H9 (cell line): ENCODE results near the gene CHN2. TPM values are rescaled to one million over a fixed set of nuclear protein-coding genes. Genes with fewer than 3 reads are reported as not detected.

ENCODE experiments used
- DNase-seq: peaks from one replicate; pipeline ENCODE4 v3.0.0-alpha.2; 2017
- H2AFZ ChIP-seq: one replicate; pipeline ENCODE4 v1.6.1; 2013; ENCODE audit warnings: mild to moderate bottlenecking, low read length, control low read depth, moderate library complexity
- H2AK5ac ChIP-seq: 2 replicates; pipeline ENCODE4 v1.6.1; 2013; ENCODE audit warnings: low read length, control low read depth, mixed read lengths; ENCODE audit not compliant: insufficient read length
- H2BK120ac ChIP-seq: one replicate; pipeline ENCODE4 v1.6.1; 2013; ENCODE audit warnings: low read depth, mild to moderate bottlenecking, low read length, control low read depth, inconsistent platforms; ENCODE audit not compliant: poor library complexity, severe bottlenecking
- H2BK12ac ChIP-seq: 2 replicates; pipeline ENCODE4 v1.6.1; 2013; ENCODE audit warnings: low read length, control low read depth, mixed read lengths, low read depth; ENCODE audit not compliant: insufficient read length
- H2BK15ac ChIP-seq: 2 replicates; pipeline ENCODE4 v1.6.1; 2013; ENCODE audit warnings: low read depth, low read length, control low read depth
- H2BK20ac ChIP-seq: one replicate; pipeline ENCODE4 v1.6.1; 2013; ENCODE audit warnings: low read depth, mild to moderate bottlenecking, low read length, control low read depth, inconsistent platforms; ENCODE audit not compliant: poor library complexity, severe bottlenecking
- H2BK5ac ChIP-seq: 2 replicates; pipeline ENCODE4 v1.6.1; 2013; ENCODE audit warnings: low read length, control low read depth, mixed read lengths; ENCODE audit not compliant: insufficient read length
- H3K14ac ChIP-seq: 2 replicates; pipeline ENCODE4 v1.6.1; 2013; ENCODE audit warnings: low read length, control low read depth; ENCODE audit not compliant: insufficient read depth
- H3K18ac ChIP-seq: 2 replicates; pipeline ENCODE4 v1.6.1; 2013; ENCODE audit warnings: low read depth, mild to moderate bottlenecking, mixed read lengths, low read length, control low read depth; ENCODE audit not compliant: insufficient read length
- H3K23ac ChIP-seq: 2 replicates; pipeline ENCODE4 v1.6.1; 2013; ENCODE audit warnings: low read length, control low read depth, mixed read lengths, low read depth; ENCODE audit not compliant: insufficient read length
- H3K23me2 ChIP-seq: 2 replicates; pipeline ENCODE4 v1.6.1; 2013; ENCODE audit warnings: low read depth, mild to moderate bottlenecking, mixed read lengths, low read length, control low read depth; ENCODE audit not compliant: insufficient read length, poor library complexity, severe bottlenecking
- H3K27ac ChIP-seq: 2 replicates; pipeline ENCODE4 v1.5.1; 2013; ENCODE audit warnings: low read length, control low read depth, mixed read lengths, low read depth; ENCODE audit not compliant: insufficient read length
- H3K27me3 ChIP-seq: 2 replicates; pipeline ENCODE4 v1.6.1; 2013; ENCODE audit warnings: low read length, control low read depth, inconsistent platforms; ENCODE audit not compliant: insufficient read depth
- H3K4ac ChIP-seq: 2 replicates; pipeline ENCODE4 v1.6.1; 2013; ENCODE audit warnings: low read depth, mild to moderate bottlenecking, control low read depth, inconsistent platforms, low read length, moderate library complexity
- H3K4me1 ChIP-seq: 2 replicates; pipeline ENCODE4 v1.6.1; 2013; ENCODE audit warnings: low read length, control low read depth, inconsistent platforms; ENCODE audit not compliant: insufficient read depth
- H3K4me2 ChIP-seq: 2 replicates; pipeline ENCODE4 v1.6.1; 2013; ENCODE audit warnings: low read length, control low read depth, mixed read lengths; ENCODE audit not compliant: insufficient read length, insufficient read depth
- H3K56ac ChIP-seq: 2 replicates; pipeline ENCODE4 v1.6.1; 2013; ENCODE audit warnings: low read depth, mild to moderate bottlenecking, mixed read lengths, low read length, control low read depth; ENCODE audit not compliant: insufficient read length
- H3K79me1 ChIP-seq: 2 replicates; pipeline ENCODE4 v1.6.1; 2013; ENCODE audit warnings: low read depth, mild to moderate bottlenecking, moderate library complexity, low read length, control low read depth, inconsistent platforms; ENCODE audit not compliant: insufficient read depth, poor library complexity, severe bottlenecking
- H3K79me2 ChIP-seq: 2 replicates; pipeline ENCODE4 v1.6.1; 2013; ENCODE audit warnings: low read length, control low read depth, inconsistent platforms; ENCODE audit not compliant: insufficient read depth
- H3K9ac ChIP-seq: 2 replicates; pipeline ENCODE4 v1.6.1; 2013; ENCODE audit warnings: low read length, control low read depth, mixed read lengths; ENCODE audit not compliant: insufficient read length; ENCODE audit errors: extremely low read depth
- H3K9me3 ChIP-seq: one replicate; pipeline ENCODE4 v1.6.1; 2013; ENCODE audit warnings: low read depth, low read length, inconsistent platforms; ENCODE audit not compliant: control insufficient read depth
- H3T11ph ChIP-seq: one replicate; pipeline ENCODE4 v1.6.1; 2013; ENCODE audit warnings: mild to moderate bottlenecking, low read length, control low read depth, inconsistent platforms
- H4K20me1 ChIP-seq: one replicate; pipeline ENCODE4 v1.6.1; 2013; ENCODE audit not compliant: control insufficient read depth, insufficient read length, insufficient read depth
- H4K5ac ChIP-seq: 2 replicates; pipeline ENCODE4 v1.6.1; 2013; ENCODE audit warnings: low read depth, mild to moderate bottlenecking, mixed read lengths, low read length, control low read depth; ENCODE audit not compliant: insufficient read length
- H4K8ac ChIP-seq: replicated peaks from 2 replicates; pipeline ENCODE4 v1.6.1; 2013; ENCODE audit warnings: low read length, control low read depth, mixed read lengths, low read depth; ENCODE audit not compliant: insufficient read length
- H4K91ac ChIP-seq: 2 replicates; pipeline ENCODE4 v1.6.1; 2013; ENCODE audit warnings: low read depth, mild to moderate bottlenecking, moderate library complexity, mixed read lengths, low read length, control low read depth; ENCODE audit not compliant: insufficient read length
- H3K27ac Mint-ChIP-seq, 3 experiments: 2 replicates in 2 of 3; 3 replicates in 1 of 3; pipeline ENCODE4 v1.8.0; 2020 to 2021; ENCODE audit warnings: mixed read lengths in 3 of 3, mild to moderate bottlenecking in 1 of 3, moderate library complexity in 1 of 3
- H3K27me3 Mint-ChIP-seq: 2 replicates; pipeline ENCODE4 v1.8.0; 2021; ENCODE audit warnings: low read depth, mild to moderate bottlenecking, moderate library complexity, mixed read lengths
- H3K36me3 Mint-ChIP-seq, 3 experiments: 2 replicates in 2 of 3; 3 replicates in 1 of 3; pipeline ENCODE4 v1.8.0; 2020 to 2021; ENCODE audit warnings: low read depth in 3 of 3, mixed read lengths in 3 of 3; ENCODE audit not compliant: insufficient read depth in 1 of 3
- H3K4me1 Mint-ChIP-seq, 2 experiments: 2 replicates each; pipeline ENCODE4 v1.8.0; 2020; ENCODE audit warnings: mixed read lengths in 2 of 2
- H3K4me3 Mint-ChIP-seq, 2 experiments: 2 replicates in 1 of 2; 3 replicates in 1 of 2; pipeline ENCODE4 v1.8.0; 2020 to 2021; ENCODE audit warnings: mild to moderate bottlenecking in 2 of 2, mixed read lengths in 2 of 2, moderate library complexity in 1 of 2
- H3K9me3 Mint-ChIP-seq, 2 experiments: 2 replicates in 1 of 2; 3 replicates in 1 of 2; pipeline ENCODE4 v1.8.0; 2020; ENCODE audit warnings: mild to moderate bottlenecking in 2 of 2, mixed read lengths in 2 of 2, moderate library complexity in 1 of 2
- CTCF ChIP-seq: fragments of 200-600 bp; sonication (generic); conservative IDR thresholded peaks from 3 replicates; pipeline ENCODE4 v1.8.0; 2021; ENCODE audit warnings: antibody characterized with exemption, mild to moderate bottlenecking
- WGBS: extraction: QIAGEN DNeasy Blood & Tissue Kit; methylation state at CpG from one replicate; pipeline ENCODE4 v1.1.7; 2013; ENCODE audit warnings: missing lambda C conversion rate, low lambda C conversion rate, mixed read lengths; ENCODE audit not compliant: insufficient read length; ENCODE audit errors: extremely low coverage; 5-methylcytosine and 5-hydroxymethylcytosine counted together
- total RNA-seq: library from RNA; stranded (reverse); gene quantifications from 2 replicates; pipeline ENCODE4 v1.2.1, GENCODE V29; 2021

Gene CHN2
- total RNA-seq, 1 experiment from 2014 or later = 3.3 TPM

DNA sequence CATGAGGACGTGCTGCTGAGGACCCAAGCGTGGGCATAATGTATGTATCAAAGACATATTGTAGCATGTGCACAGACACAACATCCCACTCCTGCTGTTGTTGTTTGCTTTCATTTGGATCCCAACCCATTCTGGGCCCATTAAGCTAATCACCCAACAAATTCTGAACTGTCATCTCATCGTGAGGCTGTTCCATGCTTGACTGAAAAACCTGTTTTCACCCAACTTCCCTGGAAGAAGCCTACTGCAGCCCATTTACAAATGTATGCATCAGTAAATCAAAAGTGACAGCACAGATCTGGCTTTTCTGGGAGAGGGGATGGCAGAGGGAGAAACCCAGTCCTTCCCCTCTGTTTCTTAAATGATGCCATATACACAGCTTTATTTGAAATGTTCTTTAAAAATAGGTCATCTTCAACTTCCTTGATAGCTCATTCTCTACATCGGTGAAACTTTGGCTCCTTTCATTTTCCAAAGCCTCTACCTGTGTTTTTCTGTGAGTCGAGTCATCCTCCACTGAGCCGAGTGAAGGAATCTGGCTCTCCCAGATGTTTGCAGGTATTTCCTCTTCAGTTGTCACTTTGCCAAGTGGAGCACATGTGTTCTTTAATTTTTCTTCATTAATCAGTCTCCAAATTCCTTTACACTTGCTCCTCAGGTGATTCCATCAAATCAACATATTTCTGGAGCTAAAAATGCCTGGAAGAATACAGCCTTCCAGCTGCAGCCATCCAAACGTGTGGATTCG, 151.8 kb downstream of the CHN2 start:
- H4K8ac ChIP-seq = no peak overlapping the region
- Mint-ChIP-seq H3K27ac (no peak overlapping the region), H3K36me3 (no peaks in the 10 kb centered on the region), H3K4me3 (no peak overlapping the region), H3K9me3 (no peaks in the 10 kb centered on the region), H3K4me1 (peaks cover 0 to 3% of the 10 kb centered on the region in 2 experiments; a peak in 1 of 4 replicates), H3K27me3 (no peaks in the 10 kb centered on the region)
- no peak overlapping the region for H2BK120ac ChIP-seq
- H3K4me1 ChIP-seq = peaks cover 3% of the 10 kb centered on the region; the same call in 1 of the 2 replicates
- H3K23ac ChIP-seq = no peak overlapping the region
- no peak overlapping the region for H3K56ac ChIP-seq
- no peak overlapping the region for H4K5ac ChIP-seq
- no peaks in the 10 kb centered on the region for H3K79me1 ChIP-seq
- no peak overlapping the region for H3T11ph ChIP-seq
- H2AFZ ChIP-seq = no peak overlapping the region
- no peak overlapping the region for H2AK5ac ChIP-seq
- no peak for TF ChIP-seq CTCF
- H3K9me3 ChIP-seq = no peaks in the 10 kb centered on the region
- H3K79me2 ChIP-seq = no peaks in the 10 kb centered on the region
- H3K18ac ChIP-seq = no peak overlapping the region
- H4K20me1 ChIP-seq = no peaks in the 10 kb centered on the region
- H2BK20ac ChIP-seq = no peak overlapping the region
- H3K9ac ChIP-seq = no peak overlapping the region
- H3K27ac ChIP-seq = no peak overlapping the region
- no peaks in the 10 kb centered on the region for H3K23me2 ChIP-seq
- no peak overlapping the region for H2BK5ac ChIP-seq
- no peak overlapping the region for H2BK12ac ChIP-seq
- no peak overlapping the region for H4K91ac ChIP-seq
- no peaks in the 10 kb centered on the region for H3K27me3 ChIP-seq
- H3K4me2 ChIP-seq = no peak overlapping the region
- H3K14ac ChIP-seq = no peak overlapping the region
- no CpG with 5 or more reads among the region's 8 CpGs for WGBS
- H2BK15ac ChIP-seq = no peak overlapping the region
- no peak overlapping the region for H3K4ac ChIP-seq
- no peak for DNase-seq
